ENCODE results near the gene GPC5. TPM values are rescaled to one million over a fixed set of nuclear protein-coding genes. Genes with fewer than 3 reads are reported as not detected.

The GPC5 gene
- total RNA-seq, 1 experiment from 2014 or later = 0.15 TPM

DNA sequence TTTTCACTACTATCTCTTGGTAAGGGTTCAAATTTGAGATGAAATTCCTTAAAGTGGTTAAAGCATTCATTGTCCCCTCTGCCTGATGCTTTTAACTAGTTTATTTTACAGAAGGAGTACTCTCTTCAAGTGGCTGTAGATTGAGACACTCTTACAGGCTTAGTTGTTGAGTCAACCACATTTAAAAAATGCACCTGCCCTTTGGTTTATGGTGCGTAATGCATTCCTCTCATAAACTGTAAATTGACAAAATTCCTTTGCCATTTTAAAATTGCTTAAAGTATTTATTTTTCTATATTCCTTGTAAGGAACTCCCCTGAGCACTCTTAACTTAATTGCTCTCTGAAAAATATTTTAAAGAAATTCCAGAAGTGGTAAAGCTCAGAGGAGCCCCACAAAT lies 826 bp upstream of the GPC5 start:
- Histone ChIP-seq H2BK5ac (ENCODE audit: insufficient read length, low read length) (no peak overlapping the region), H2AK5ac (ENCODE audit: insufficient read length, low read length) (no peak overlapping the region), H4K8ac (replicated peaks; ENCODE audit: insufficient read length, low read depth, low read length) (no peak overlapping the region), H3K27ac (ENCODE audit: insufficient read length, low read depth, low read length) (no peak overlapping the region), H2BK120ac (ENCODE audit: low read depth, low read length, poor library complexity, severe bottlenecking) (no peak overlapping the region), H3K79me1 (ENCODE audit: insufficient read depth, low read depth, low read length, poor library complexity, severe bottlenecking) (no peaks in the 10 kb centered on the region), H3K14ac (ENCODE audit: insufficient read depth, low read length) (no peak overlapping the region), H3K18ac (ENCODE audit: insufficient read length, low read depth, low read length) (no peak overlapping the region), H2BK20ac (ENCODE audit: low read depth, low read length, poor library complexity, severe bottlenecking) (no peak overlapping the region), H3K9ac (ENCODE audit: extremely low read depth, insufficient read length, low read length) (no peak overlapping the region), H4K91ac (ENCODE audit: insufficient read length, low read depth, low read length) (no peak overlapping the region), H2BK15ac (ENCODE audit: low read depth, low read length) (no peak overlapping the region), H3K27me3 (ENCODE audit: insufficient read depth, low read length) (peaks cover 12% of the 10 kb centered on the region), H4K20me1 (ENCODE audit: control insufficient read depth, insufficient read depth, insufficient read length) (no peaks in the 10 kb centered on the region), H3K4me2 (ENCODE audit: insufficient read depth, insufficient read length, low read length) (no peak overlapping the region), H3K9me3 (ENCODE audit: control insufficient read depth, low read depth, low read length) (no peaks in the 10 kb centered on the region), H2BK12ac (ENCODE audit: insufficient read length, low read depth, low read length) (no peak overlapping the region), H3K4ac (ENCODE audit: low read depth, low read length) (no peak overlapping the region), H3K56ac (ENCODE audit: insufficient read length, low read depth, low read length) (no peak overlapping the region), H4K5ac (ENCODE audit: insufficient read length, low read depth, low read length) (no peak overlapping the region), H3K4me1 (ENCODE audit: insufficient read depth, low read length) (no peaks in the 10 kb centered on the region), H2AFZ (ENCODE audit: low read length) (no peak overlapping the region), H3K23me2 (ENCODE audit: insufficient read length, low read depth, low read length, poor library complexity, severe bottlenecking) (peaks cover 7% of the 10 kb centered on the region), H3T11ph (ENCODE audit: low read length) (no peak overlapping the region), H3K23ac (ENCODE audit: insufficient read length, low read depth, low read length) (no peak overlapping the region), H3K79me2 (ENCODE audit: insufficient read depth, low read length) (no peaks in the 10 kb centered on the region)
- TF ChIP-seq, protein P1, sequence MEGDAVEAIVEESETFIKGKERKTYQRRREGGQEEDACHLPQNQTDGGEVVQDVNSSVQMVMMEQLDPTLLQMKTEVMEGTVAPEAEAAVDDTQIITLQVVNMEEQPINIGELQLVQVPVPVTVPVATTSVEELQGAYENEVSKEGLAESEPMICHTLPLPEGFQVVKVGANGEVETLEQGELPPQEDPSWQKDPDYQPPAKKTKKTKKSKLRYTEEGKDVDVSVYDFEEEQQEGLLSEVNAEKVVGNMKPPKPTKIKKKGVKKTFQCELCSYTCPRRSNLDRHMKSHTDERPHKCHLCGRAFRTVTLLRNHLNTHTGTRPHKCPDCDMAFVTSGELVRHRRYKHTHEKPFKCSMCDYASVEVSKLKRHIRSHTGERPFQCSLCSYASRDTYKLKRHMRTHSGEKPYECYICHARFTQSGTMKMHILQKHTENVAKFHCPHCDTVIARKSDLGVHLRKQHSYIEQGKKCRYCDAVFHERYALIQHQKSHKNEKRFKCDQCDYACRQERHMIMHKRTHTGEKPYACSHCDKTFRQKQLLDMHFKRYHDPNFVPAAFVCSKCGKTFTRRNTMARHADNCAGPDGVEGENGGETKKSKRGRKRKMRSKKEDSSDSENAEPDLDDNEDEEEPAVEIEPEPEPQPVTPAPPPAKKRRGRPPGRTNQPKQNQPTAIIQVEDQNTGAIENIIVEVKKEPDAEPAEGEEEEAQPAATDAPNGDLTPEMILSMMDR (conservative IDR thresholded peaks at IDR 0.05) = no peak
- Mint-ChIP-seq H3K36me3 (ENCODE audit: insufficient read depth in 1 of 3, low read depth in 3 of 3) (no peaks in the 10 kb centered on the region), H3K4me1 (peaks cover 4 to 6% of the 10 kb centered on the region in 2 experiments; a peak in 3 of 4 replicates), H3K27me3 (ENCODE audit: low read depth) (peaks cover 85% of the 10 kb centered on the region), H3K27ac (no peak overlapping the region), H3K4me3 (no peak overlapping the region), H3K9me3 (no peaks in the 10 kb centered on the region)
- DNase-seq = no peak
- WGBS (ENCODE audit: extremely low coverage, insufficient read length, low lambda C conversion rate) = no CpG with 5 or more reads among the region's 1 CpG

Measured in H9 (cell line).